H9 (cell line): ENCODE measurements around the gene HCN2. TPM values are rescaled to one million over a fixed set of nuclear protein-coding genes. Genes with fewer than 3 reads are reported as not detected.
A peak's percentile ranks its signal among the peaks of the same experiment; 100 is the strongest.

Source experiments
- DNase-seq: peaks from one replicate; pipeline ENCODE4 v3.0.0-alpha.2; 2017
- H2AFZ ChIP-seq: one replicate; pipeline ENCODE4 v1.6.1; 2013; ENCODE audit warnings: mild to moderate bottlenecking, low read length, control low read depth, moderate library complexity
- H2AK5ac ChIP-seq: 2 replicates; pipeline ENCODE4 v1.6.1; 2013; ENCODE audit warnings: low read length, control low read depth, mixed read lengths; ENCODE audit not compliant: insufficient read length
- H2BK120ac ChIP-seq: one replicate; pipeline ENCODE4 v1.6.1; 2013; ENCODE audit warnings: low read depth, mild to moderate bottlenecking, low read length, control low read depth, inconsistent platforms; ENCODE audit not compliant: poor library complexity, severe bottlenecking
- H2BK12ac ChIP-seq: 2 replicates; pipeline ENCODE4 v1.6.1; 2013; ENCODE audit warnings: low read length, control low read depth, mixed read lengths, low read depth; ENCODE audit not compliant: insufficient read length
- H2BK15ac ChIP-seq: 2 replicates; pipeline ENCODE4 v1.6.1; 2013; ENCODE audit warnings: low read depth, low read length, control low read depth
- H2BK20ac ChIP-seq: one replicate; pipeline ENCODE4 v1.6.1; 2013; ENCODE audit warnings: low read depth, mild to moderate bottlenecking, low read length, control low read depth, inconsistent platforms; ENCODE audit not compliant: poor library complexity, severe bottlenecking
- H2BK5ac ChIP-seq: 2 replicates; pipeline ENCODE4 v1.6.1; 2013; ENCODE audit warnings: low read length, control low read depth, mixed read lengths; ENCODE audit not compliant: insufficient read length
- H3K14ac ChIP-seq: 2 replicates; pipeline ENCODE4 v1.6.1; 2013; ENCODE audit warnings: low read length, control low read depth; ENCODE audit not compliant: insufficient read depth
- H3K18ac ChIP-seq: 2 replicates; pipeline ENCODE4 v1.6.1; 2013; ENCODE audit warnings: low read depth, mild to moderate bottlenecking, mixed read lengths, low read length, control low read depth; ENCODE audit not compliant: insufficient read length
- H3K23ac ChIP-seq: 2 replicates; pipeline ENCODE4 v1.6.1; 2013; ENCODE audit warnings: low read length, control low read depth, mixed read lengths, low read depth; ENCODE audit not compliant: insufficient read length
- H3K23me2 ChIP-seq: 2 replicates; pipeline ENCODE4 v1.6.1; 2013; ENCODE audit warnings: low read depth, mild to moderate bottlenecking, mixed read lengths, low read length, control low read depth; ENCODE audit not compliant: insufficient read length, poor library complexity, severe bottlenecking
- H3K27ac ChIP-seq: 2 replicates; pipeline ENCODE4 v1.5.1; 2013; ENCODE audit warnings: low read length, control low read depth, mixed read lengths, low read depth; ENCODE audit not compliant: insufficient read length
- H3K27me3 ChIP-seq: 2 replicates; pipeline ENCODE4 v1.6.1; 2013; ENCODE audit warnings: low read length, control low read depth, inconsistent platforms; ENCODE audit not compliant: insufficient read depth
- H3K4ac ChIP-seq: 2 replicates; pipeline ENCODE4 v1.6.1; 2013; ENCODE audit warnings: low read depth, mild to moderate bottlenecking, control low read depth, inconsistent platforms, low read length, moderate library complexity
- H3K4me1 ChIP-seq: 2 replicates; pipeline ENCODE4 v1.6.1; 2013; ENCODE audit warnings: low read length, control low read depth, inconsistent platforms; ENCODE audit not compliant: insufficient read depth
- H3K4me2 ChIP-seq: 2 replicates; pipeline ENCODE4 v1.6.1; 2013; ENCODE audit warnings: low read length, control low read depth, mixed read lengths; ENCODE audit not compliant: insufficient read length, insufficient read depth
- H3K56ac ChIP-seq: 2 replicates; pipeline ENCODE4 v1.6.1; 2013; ENCODE audit warnings: low read depth, mild to moderate bottlenecking, mixed read lengths, low read length, control low read depth; ENCODE audit not compliant: insufficient read length
- H3K79me1 ChIP-seq: 2 replicates; pipeline ENCODE4 v1.6.1; 2013; ENCODE audit warnings: low read depth, mild to moderate bottlenecking, moderate library complexity, low read length, control low read depth, inconsistent platforms; ENCODE audit not compliant: insufficient read depth, poor library complexity, severe bottlenecking
- H3K79me2 ChIP-seq: 2 replicates; pipeline ENCODE4 v1.6.1; 2013; ENCODE audit warnings: low read length, control low read depth, inconsistent platforms; ENCODE audit not compliant: insufficient read depth
- H3K9ac ChIP-seq: 2 replicates; pipeline ENCODE4 v1.6.1; 2013; ENCODE audit warnings: low read length, control low read depth, mixed read lengths; ENCODE audit not compliant: insufficient read length; ENCODE audit errors: extremely low read depth
- H3K9me3 ChIP-seq: one replicate; pipeline ENCODE4 v1.6.1; 2013; ENCODE audit warnings: low read depth, low read length, inconsistent platforms; ENCODE audit not compliant: control insufficient read depth
- H3T11ph ChIP-seq: one replicate; pipeline ENCODE4 v1.6.1; 2013; ENCODE audit warnings: mild to moderate bottlenecking, low read length, control low read depth, inconsistent platforms
- H4K20me1 ChIP-seq: one replicate; pipeline ENCODE4 v1.6.1; 2013; ENCODE audit not compliant: control insufficient read depth, insufficient read length, insufficient read depth
- H4K5ac ChIP-seq: 2 replicates; pipeline ENCODE4 v1.6.1; 2013; ENCODE audit warnings: low read depth, mild to moderate bottlenecking, mixed read lengths, low read length, control low read depth; ENCODE audit not compliant: insufficient read length
- H4K8ac ChIP-seq: replicated peaks from 2 replicates; pipeline ENCODE4 v1.6.1; 2013; ENCODE audit warnings: low read length, control low read depth, mixed read lengths, low read depth; ENCODE audit not compliant: insufficient read length
- H4K91ac ChIP-seq: 2 replicates; pipeline ENCODE4 v1.6.1; 2013; ENCODE audit warnings: low read depth, mild to moderate bottlenecking, moderate library complexity, mixed read lengths, low read length, control low read depth; ENCODE audit not compliant: insufficient read length
- H3K27ac Mint-ChIP-seq, 3 experiments: 2 replicates in 2 of 3; 3 replicates in 1 of 3; pipeline ENCODE4 v1.8.0; 2020 to 2021; ENCODE audit warnings: mixed read lengths in 3 of 3, mild to moderate bottlenecking in 1 of 3, moderate library complexity in 1 of 3
- H3K27me3 Mint-ChIP-seq: 2 replicates; pipeline ENCODE4 v1.8.0; 2021; ENCODE audit warnings: low read depth, mild to moderate bottlenecking, moderate library complexity, mixed read lengths
- H3K36me3 Mint-ChIP-seq, 3 experiments: 2 replicates in 2 of 3; 3 replicates in 1 of 3; pipeline ENCODE4 v1.8.0; 2020 to 2021; ENCODE audit warnings: low read depth in 3 of 3, mixed read lengths in 3 of 3; ENCODE audit not compliant: insufficient read depth in 1 of 3
- H3K4me1 Mint-ChIP-seq, 2 experiments: 2 replicates each; pipeline ENCODE4 v1.8.0; 2020; ENCODE audit warnings: mixed read lengths in 2 of 2
- H3K4me3 Mint-ChIP-seq, 2 experiments: 2 replicates in 1 of 2; 3 replicates in 1 of 2; pipeline ENCODE4 v1.8.0; 2020 to 2021; ENCODE audit warnings: mild to moderate bottlenecking in 2 of 2, mixed read lengths in 2 of 2, moderate library complexity in 1 of 2
- H3K9me3 Mint-ChIP-seq, 2 experiments: 2 replicates in 1 of 2; 3 replicates in 1 of 2; pipeline ENCODE4 v1.8.0; 2020; ENCODE audit warnings: mild to moderate bottlenecking in 2 of 2, mixed read lengths in 2 of 2, moderate library complexity in 1 of 2
- CTCF ChIP-seq: fragments of 200-600 bp; sonication (generic); conservative IDR thresholded peaks from 3 replicates; pipeline ENCODE4 v1.8.0; 2021; ENCODE audit warnings: antibody characterized with exemption, mild to moderate bottlenecking
- WGBS: extraction: QIAGEN DNeasy Blood & Tissue Kit; methylation state at CpG from one replicate; pipeline ENCODE4 v1.1.7; 2013; ENCODE audit warnings: missing lambda C conversion rate, low lambda C conversion rate, mixed read lengths; ENCODE audit not compliant: insufficient read length; ENCODE audit errors: extremely low coverage; 5-methylcytosine and 5-hydroxymethylcytosine counted together
- total RNA-seq: library from RNA; stranded (reverse); gene quantifications from 2 replicates; pipeline ENCODE4 v1.2.1, GENCODE V29; 2021

HCN2 gene
- total RNA-seq, 1 experiment from 2014 or later, result 3.7 TPM

GRCh38 chr19:591099-591958 lies 1.6 kb downstream of the HCN2 start:
- Mint-ChIP-seq H3K9me3 (no peaks in the 10 kb centered on the region), H3K27ac (no peak overlapping the region), H3K4me1 (peaks cover 2 to 7% of the 10 kb centered on the region in 2 experiments; a peak in 1 of 4 replicates), H3K36me3 (no peaks in the 10 kb centered on the region), H3K27me3 (peaks cover 52% of the 10 kb centered on the region), H3K4me3 (peak overlapping the region; percentile 52 to 68; a peak in 4 of 5 replicates)
- Histone ChIP-seq H3K23ac (no peak overlapping the region), H3K23me2 (no peaks in the 10 kb centered on the region), H3K14ac (no peak overlapping the region), H3K79me2 (no peaks in the 10 kb centered on the region), H2AK5ac (no peak overlapping the region), H3K18ac (no peak overlapping the region), H3K9me3 (no peaks in the 10 kb centered on the region), H2AFZ (no peak overlapping the region), H3K4me1 (no peaks in the 10 kb centered on the region), H4K20me1 (peaks cover 3% of the 10 kb centered on the region), H2BK5ac (no peak overlapping the region), H3K9ac (no peak overlapping the region), H3K4me2 (no peak overlapping the region), H2BK120ac (no peak overlapping the region), H2BK12ac (no peak overlapping the region), H3K4ac (no peak overlapping the region), H3K56ac (no peak overlapping the region), H2BK20ac (no peak overlapping the region), H2BK15ac (no peak overlapping the region), H4K8ac (no peak overlapping the region), H3K27me3 (peaks cover 12% of the 10 kb centered on the region; the same call in 1 of the 2 replicates), H3K27ac (no peak overlapping the region), H3T11ph (no peak overlapping the region), H4K5ac (no peak overlapping the region), H4K91ac (no peak overlapping the region), H3K79me1 (no peaks in the 10 kb centered on the region)
- WGBS, result no CpG with 5 or more reads among the region's 75 CpGs
- no peak for DNase-seq
- TF ChIP-seq CTCF, result no peak
